Ishikawa (cell line): Measurements from ENCODE around the gene SFT2D3.

Experiments
- RAD21 ChIP-seq: IDR thresholded peaks from 2 replicates; pipeline ENCODE4 v1.6.1; 2012; ENCODE audit warnings: low read depth
- USF1 ChIP-seq: IDR thresholded peaks from 2 replicates; pipeline ENCODE4 v1.6.1; 2012
- YY1 ChIP-seq: IDR thresholded peaks from 2 replicates; pipeline ENCODE4 v1.6.1; 2012; ENCODE audit warnings: low read depth

Gene SFT2D3

DNA sequence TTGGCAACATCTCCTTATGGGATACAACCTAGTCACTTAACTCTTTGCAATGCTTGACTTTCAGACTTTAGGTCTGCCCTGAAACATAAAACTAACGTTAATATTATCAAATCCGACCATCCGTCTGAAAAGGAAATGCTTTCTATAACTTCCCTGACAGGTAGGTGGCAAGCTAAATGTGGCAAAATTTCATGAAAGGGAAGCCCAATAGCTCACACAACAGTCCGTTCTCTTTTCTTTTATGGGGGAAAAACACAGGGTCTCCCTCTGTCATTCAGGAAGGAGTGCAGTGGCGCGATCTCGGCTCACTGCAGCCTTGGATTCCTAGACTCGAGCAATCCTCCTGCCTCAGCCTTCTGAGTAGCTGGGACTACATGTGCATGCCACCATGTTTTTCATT lies 52.9 kb downstream of the SFT2D3 start:
- TF ChIP-seq USF1 (no peak), RAD21 (no peak), YY1 (no peak)
